ENCODE measurements around the gene PCDHA3. TPM values are rescaled to one million over a fixed set of nuclear protein-coding genes. Genes with fewer than 3 reads are reported as not detected.
A peak's percentile ranks its signal among the peaks of the same experiment; 100 is the strongest.

Gene PCDHA3
- total RNA-seq, result 1 to 10 TPM; 1.3 to 2.8 TPM
- polyA plus RNA-seq (2013, experiment 1 of 2), result 0.75 TPM
- 0.75 TPM for polyA plus RNA-seq (2013, experiment 2 of 2)
- long read RNA-seq, experiment 1, result 0 reads
- long read RNA-seq, experiment 2, full-length matches to known transcripts, result 1 of 1 reads
- long read RNA-seq, experiment 2, partial matches to known transcripts, result 0 of 1 reads
- long read RNA-seq, experiment 2, other reads (novel, unspliced or antisense), result 0 of 1 reads
- long read RNA-seq, experiment 3, full-length matches to known transcripts, result 3 of 3 reads
- long read RNA-seq, experiment 3, partial matches to known transcripts, result 0 of 3 reads
- long read RNA-seq, experiment 3, other reads (novel, unspliced or antisense), result 0 of 3 reads
- long read RNA-seq, experiment 4, result 0 reads

DNA sequence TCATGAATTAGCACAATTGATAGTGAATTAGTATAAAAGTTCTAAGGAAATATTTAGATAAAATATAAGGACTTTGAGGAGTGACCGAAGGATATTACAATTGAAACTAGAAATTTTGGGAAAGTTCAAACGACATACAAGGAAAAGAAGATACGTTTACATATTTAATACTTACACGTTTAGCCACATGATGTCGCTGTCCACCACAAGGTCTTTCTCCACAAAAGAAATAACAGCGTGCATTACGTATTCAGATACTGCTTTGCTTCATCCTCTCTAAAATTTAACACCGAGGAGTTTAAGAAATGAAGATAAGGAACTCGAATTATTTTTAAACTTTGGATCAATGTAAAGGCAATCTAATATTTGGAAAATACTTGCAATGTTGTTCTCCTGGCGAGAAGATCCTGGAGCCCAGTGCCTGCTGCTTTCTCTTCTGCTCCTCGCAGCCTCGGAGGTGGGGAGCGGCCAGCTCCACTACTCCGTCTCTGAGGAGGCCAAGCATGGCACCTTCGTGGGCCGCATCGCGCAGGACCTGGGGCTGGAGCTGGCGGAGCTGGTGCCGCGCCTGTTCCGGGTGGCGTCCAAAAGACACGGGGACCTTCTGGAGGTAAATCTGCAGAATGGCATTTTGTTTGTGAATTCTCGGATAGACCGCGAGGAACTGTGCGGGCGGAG, at the start of gene PCDHA3:
PCDHA3 (plus strand) TSS at position 242 of the 678 bp plus-strand sequence.
- Mint-ChIP-seq H3K27me3 (ENCODE audit: insufficient read depth) (no peaks in the 10 kb centered on the region), H3K36me3 (ENCODE audit: low read depth) (peaks cover 30% of the 10 kb centered on the region), H3K9me3 (peaks cover 9% of the 10 kb centered on the region), H3K27ac (peak within 1 kb of the TSS; percentile 66), H3K4me3 (peak within 1 kb of the TSS; percentile 69), H3K4me1 (no peaks in the 10 kb centered on the region)
- H3K9me3 ChIP-seq (ENCODE audit: control insufficient read depth, low read length), result peaks cover 8% of the 10 kb centered on the region
- H3K36me3 ChIP-seq (ENCODE audit: control insufficient read depth, insufficient read depth, low read length), result no peaks in the 10 kb centered on the region
- no peaks in the 10 kb centered on the region for H3K27me3 ChIP-seq (ENCODE audit: control insufficient read depth, insufficient read depth, low read length, poor library complexity, severe bottlenecking)
- TF ChIP-seq, protein P1, sequence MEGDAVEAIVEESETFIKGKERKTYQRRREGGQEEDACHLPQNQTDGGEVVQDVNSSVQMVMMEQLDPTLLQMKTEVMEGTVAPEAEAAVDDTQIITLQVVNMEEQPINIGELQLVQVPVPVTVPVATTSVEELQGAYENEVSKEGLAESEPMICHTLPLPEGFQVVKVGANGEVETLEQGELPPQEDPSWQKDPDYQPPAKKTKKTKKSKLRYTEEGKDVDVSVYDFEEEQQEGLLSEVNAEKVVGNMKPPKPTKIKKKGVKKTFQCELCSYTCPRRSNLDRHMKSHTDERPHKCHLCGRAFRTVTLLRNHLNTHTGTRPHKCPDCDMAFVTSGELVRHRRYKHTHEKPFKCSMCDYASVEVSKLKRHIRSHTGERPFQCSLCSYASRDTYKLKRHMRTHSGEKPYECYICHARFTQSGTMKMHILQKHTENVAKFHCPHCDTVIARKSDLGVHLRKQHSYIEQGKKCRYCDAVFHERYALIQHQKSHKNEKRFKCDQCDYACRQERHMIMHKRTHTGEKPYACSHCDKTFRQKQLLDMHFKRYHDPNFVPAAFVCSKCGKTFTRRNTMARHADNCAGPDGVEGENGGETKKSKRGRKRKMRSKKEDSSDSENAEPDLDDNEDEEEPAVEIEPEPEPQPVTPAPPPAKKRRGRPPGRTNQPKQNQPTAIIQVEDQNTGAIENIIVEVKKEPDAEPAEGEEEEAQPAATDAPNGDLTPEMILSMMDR (conservative IDR thresholded peaks at IDR 0.05), result peak; percentile 67
- H3K9ac ChIP-seq (ENCODE audit: extremely low read depth, low read length, poor library complexity, severe bottlenecking), result no peak within 1 kb of the TSS
- H3K4me1 ChIP-seq (ENCODE audit: control insufficient read depth, insufficient read depth, low read length), result no peaks in the 10 kb centered on the region
- no peak within 1 kb of the TSS for H3K27ac ChIP-seq (ENCODE audit: low read depth, low read length)
- WGBS, 2 experiments (ENCODE audit: insufficient coverage in 1 of 2, insufficient read length in 1 of 2), result 94% methylated on average over 16 to 29 of the region's 29 CpGs
- DNase-seq, result no peak
- H3K4me3 ChIP-seq (ENCODE audit: low read length), result no peak within 1 kb of the TSS

DNA sequence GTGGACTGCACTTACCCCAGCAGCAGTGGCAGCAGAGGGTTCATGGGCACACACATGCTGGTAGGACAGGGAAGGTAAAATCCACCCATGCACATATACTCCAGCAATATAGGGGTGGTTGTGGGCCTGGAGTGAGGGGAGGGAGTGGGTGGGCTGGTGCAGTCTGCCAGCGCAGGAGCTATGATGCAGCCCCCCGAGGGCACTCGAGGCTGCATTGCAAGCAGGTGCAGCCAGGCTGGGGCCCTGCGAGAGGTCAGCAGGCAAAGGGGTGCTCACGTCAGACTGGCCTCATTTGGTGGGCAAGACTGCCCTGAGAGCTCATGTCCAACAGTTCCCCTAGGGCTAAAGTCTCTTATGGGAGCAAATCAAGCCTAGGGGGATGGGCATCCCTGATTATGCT, 47.3 kb upstream of the PCDHA3 start:
- Histone ChIP-seq H3K9ac (ENCODE audit: extremely low read depth, low read length, poor library complexity, severe bottlenecking) (no peak overlapping the region), H3K36me3 (ENCODE audit: control insufficient read depth, insufficient read depth, low read length) (no peaks in the 10 kb centered on the region), H3K4me3 (ENCODE audit: low read length) (no peak overlapping the region), H3K27ac (ENCODE audit: low read depth, low read length) (no peak overlapping the region), H3K4me1 (ENCODE audit: control insufficient read depth, insufficient read depth, low read length) (no peaks in the 10 kb centered on the region), H3K27me3 (ENCODE audit: control insufficient read depth, insufficient read depth, low read length, poor library complexity, severe bottlenecking) (no peaks in the 10 kb centered on the region), H3K9me3 (ENCODE audit: control insufficient read depth, low read length) (peaks cover 25% of the 10 kb centered on the region)
- Mint-ChIP-seq H3K27ac (no peak overlapping the region), H3K27me3 (ENCODE audit: insufficient read depth) (peaks cover 32% of the 10 kb centered on the region), H3K9me3 (peaks cover 75% of the 10 kb centered on the region), H3K36me3 (ENCODE audit: low read depth) (no peaks in the 10 kb centered on the region), H3K4me3 (no peak overlapping the region), H3K4me1 (no peaks in the 10 kb centered on the region)
- DNase-seq, result no peak
- 85% methylated on average over 5 of the region's 5 CpGs; no CpG with 5 or more reads in 1 of the 2 experiments for WGBS, 2 experiments (ENCODE audit: insufficient coverage in 1 of 2, insufficient read length in 1 of 2)
- TF ChIP-seq, protein P1 (conservative IDR thresholded peaks at IDR 0.05), result no peak

DNA sequence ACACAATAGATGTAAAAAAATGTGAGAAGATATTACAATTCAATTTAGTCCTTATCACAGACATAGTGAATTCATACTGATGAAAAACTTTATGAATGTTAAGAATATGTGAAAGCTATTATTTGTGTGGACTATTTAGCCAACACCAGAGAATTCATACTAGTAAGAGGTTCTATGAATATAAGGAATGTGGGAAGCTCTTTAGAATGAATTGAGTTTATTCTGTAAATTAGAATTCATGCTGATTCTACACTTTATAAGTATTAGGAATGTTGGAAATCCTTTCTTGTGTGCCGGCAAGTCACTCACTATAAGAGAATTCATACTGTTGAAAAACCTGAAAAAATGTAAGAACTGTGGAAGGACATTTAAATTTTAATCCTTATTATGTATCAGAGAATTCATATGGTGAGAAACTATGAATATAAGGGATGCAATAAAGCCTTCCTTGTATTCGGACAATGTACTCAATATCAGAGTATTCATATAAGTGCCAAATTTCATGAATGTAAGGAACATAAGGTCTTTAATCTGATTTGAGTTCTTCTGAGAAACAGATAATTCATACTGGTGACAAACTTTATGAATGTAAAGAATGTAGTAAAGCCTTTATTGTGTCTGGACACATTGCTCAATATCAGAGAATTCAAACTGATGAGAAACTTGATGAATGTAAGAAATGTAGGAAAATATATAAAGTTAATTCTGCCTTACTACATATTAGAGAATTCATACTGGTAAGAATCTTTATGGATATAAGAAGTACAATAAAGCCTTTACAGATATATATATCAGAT, 36.5 kb upstream of the PCDHA3 start:
- Mint-ChIP-seq H3K4me3 (no peak overlapping the region), H3K9me3 (peaks cover 85% of the 10 kb centered on the region), H3K27ac (no peak overlapping the region), H3K36me3 (ENCODE audit: low read depth) (peaks cover 1% of the 10 kb centered on the region), H3K4me1 (no peaks in the 10 kb centered on the region), H3K27me3 (ENCODE audit: insufficient read depth) (peaks cover 1% of the 10 kb centered on the region)
- Histone ChIP-seq H3K4me1 (ENCODE audit: control insufficient read depth, insufficient read depth, low read length) (no peaks in the 10 kb centered on the region), H3K4me3 (ENCODE audit: low read length) (no peak overlapping the region), H3K9ac (ENCODE audit: extremely low read depth, low read length, poor library complexity, severe bottlenecking) (no peak overlapping the region), H3K36me3 (ENCODE audit: control insufficient read depth, insufficient read depth, low read length) (no peaks in the 10 kb centered on the region), H3K27ac (ENCODE audit: low read depth, low read length) (no peak overlapping the region), H3K27me3 (ENCODE audit: control insufficient read depth, insufficient read depth, low read length, poor library complexity, severe bottlenecking) (no peaks in the 10 kb centered on the region), H3K9me3 (ENCODE audit: control insufficient read depth, low read length) (peaks cover 79% of the 10 kb centered on the region)
- DNase-seq, result no peak
- TF ChIP-seq, protein P1 (conservative IDR thresholded peaks at IDR 0.05), result no peak
- 100% methylated on average over 2 of the region's 2 CpGs; no CpG with 5 or more reads in 1 of the 2 experiments for WGBS, 2 experiments (ENCODE audit: insufficient coverage in 1 of 2, insufficient read length in 1 of 2)
